ENCODE data around the gene CUL1. TPM values are rescaled to one million over a fixed set of nuclear protein-coding genes. Genes with fewer than 3 reads are reported as not detected.

Gene CUL1
- total RNA-seq, 1 experiment from 2014 or later = 53.1 TPM

DNA sequence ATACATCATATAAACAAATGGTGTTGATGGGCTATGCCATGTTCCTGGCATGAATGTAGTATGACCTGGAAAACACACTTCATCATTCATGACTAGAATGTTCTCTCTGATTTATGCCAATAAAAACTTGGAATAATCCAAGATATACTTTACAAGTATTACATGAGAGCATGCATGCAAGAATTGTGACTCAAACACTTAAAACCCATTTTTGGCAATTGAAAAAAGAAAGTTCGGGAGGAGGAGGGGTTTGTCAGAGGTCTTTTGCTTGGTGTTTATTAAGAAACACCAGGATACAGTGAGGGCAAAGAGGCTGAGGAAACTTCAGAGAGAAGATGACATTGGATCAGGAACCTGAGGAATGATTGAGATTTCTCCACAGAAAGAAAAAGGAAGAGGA is 10.2 kb upstream of the CUL1 start:
- ChIA-PET RAD21 (ENCODE audit: low non-redundant PET in 1 of 2, low total read pairs in 2 of 2, uncharacterized antibody in 2 of 2, unreplicated experiment in 2 of 2) (no interaction called here), POLR2A (no interaction called here)
- ATAC-seq = no peak

More for the DNA sequence above, 10.2 kb upstream of the CUL1 start:
- no peaks in the 10 kb centered on the region for H3K79me2 ChIP-seq (ENCODE audit: insufficient read depth, low read length)
- H3K4me2 ChIP-seq (ENCODE audit: low read length) = no peak overlapping the region
- no peak overlapping the region for H3K4me3 ChIP-seq (replicated peaks in 1 of 2; ENCODE audit: low read depth in 1 of 2, low read length in 2 of 2)
- H3K27ac ChIP-seq (ENCODE audit: low read depth, low read length) = no peak overlapping the region
- no peak overlapping the region for H2AFZ ChIP-seq (ENCODE audit: low read depth, low read length, poor library complexity, severe bottlenecking)
- H3K9ac ChIP-seq (ENCODE audit: low read length) = no peak overlapping the region
- no peaks in the 10 kb centered on the region for H3K9me3 ChIP-seq (ENCODE audit: control insufficient read depth in 1 of 2, insufficient read depth in 1 of 2, low read depth in 1 of 2, low read length in 2 of 2)
- TF ChIP-seq EZH2phosphoT487 (IDR thresholded peaks at IDR 0.05; ENCODE audit: borderline replicate concordance) = no peak
- TF ChIP-seq FOSL1 (IDR thresholded peaks at IDR 0.05; ENCODE audit: low read depth) = no peak
- no peak for TF ChIP-seq SP1 (IDR thresholded peaks at IDR 0.05; ENCODE audit: low read depth)
- TF ChIP-seq SIN3A (IDR thresholded peaks at IDR 0.05; ENCODE audit: low read depth) = no peak
- no peak for TF ChIP-seq POLR2A (IDR thresholded peaks at IDR 0.05; ENCODE audit: borderline replicate concordance, extremely low read depth, insufficient read depth, insufficient read length)
- no peak for TF ChIP-seq JUND (IDR thresholded peaks at IDR 0.05)
- TF ChIP-seq YY1 (IDR thresholded peaks at IDR 0.05; ENCODE audit: extremely low read depth, insufficient replicate concordance, low read depth, low read length) = no peak
- TF ChIP-seq EGR1 (IDR thresholded peaks at IDR 0.05; ENCODE audit: low read depth) = no peak
- TF ChIP-seq RAD21 (IDR thresholded peaks at IDR 0.05; ENCODE audit: low read depth) = no peak
- no peak for TF ChIP-seq CBX3 (IDR thresholded peaks at IDR 0.05; ENCODE audit: low read depth)
- TF ChIP-seq POLR2AphosphoS5 (IDR thresholded peaks at IDR 0.05; ENCODE audit: low read depth, low read length) = no peak
- no peak for TF ChIP-seq TCF7L2 (IDR thresholded peaks at IDR 0.05; ENCODE audit: borderline replicate concordance, extremely low read depth, insufficient read depth, insufficient read length)
- TF ChIP-seq EZH2 (IDR thresholded peaks at IDR 0.05) = no peak
- TF ChIP-seq SRF (IDR thresholded peaks at IDR 0.05; ENCODE audit: low read depth) = no peak
- no peak for TF ChIP-seq ZBTB33 (IDR thresholded peaks at IDR 0.05; ENCODE audit: extremely low read depth, insufficient replicate concordance, low read length)
- TF ChIP-seq, protein P1, sequence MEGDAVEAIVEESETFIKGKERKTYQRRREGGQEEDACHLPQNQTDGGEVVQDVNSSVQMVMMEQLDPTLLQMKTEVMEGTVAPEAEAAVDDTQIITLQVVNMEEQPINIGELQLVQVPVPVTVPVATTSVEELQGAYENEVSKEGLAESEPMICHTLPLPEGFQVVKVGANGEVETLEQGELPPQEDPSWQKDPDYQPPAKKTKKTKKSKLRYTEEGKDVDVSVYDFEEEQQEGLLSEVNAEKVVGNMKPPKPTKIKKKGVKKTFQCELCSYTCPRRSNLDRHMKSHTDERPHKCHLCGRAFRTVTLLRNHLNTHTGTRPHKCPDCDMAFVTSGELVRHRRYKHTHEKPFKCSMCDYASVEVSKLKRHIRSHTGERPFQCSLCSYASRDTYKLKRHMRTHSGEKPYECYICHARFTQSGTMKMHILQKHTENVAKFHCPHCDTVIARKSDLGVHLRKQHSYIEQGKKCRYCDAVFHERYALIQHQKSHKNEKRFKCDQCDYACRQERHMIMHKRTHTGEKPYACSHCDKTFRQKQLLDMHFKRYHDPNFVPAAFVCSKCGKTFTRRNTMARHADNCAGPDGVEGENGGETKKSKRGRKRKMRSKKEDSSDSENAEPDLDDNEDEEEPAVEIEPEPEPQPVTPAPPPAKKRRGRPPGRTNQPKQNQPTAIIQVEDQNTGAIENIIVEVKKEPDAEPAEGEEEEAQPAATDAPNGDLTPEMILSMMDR (IDR thresholded peaks at IDR 0.05 in 2 of 3, conservative IDR thresholded peaks at IDR 0.05 in 1 of 3; ENCODE audit: borderline replicate concordance in 1 of 3, insufficient read depth in 1 of 3, low read depth in 2 of 3, low read length in 2 of 3) = no peak
- BruUV-seq (replicated peaks) = no TSS peak
- no peak for DNase-seq (ENCODE audit: low read depth, low spot score)
- H3K27me3 ChIP-seq (ENCODE audit: insufficient read depth, low read length) = no peaks in the 10 kb centered on the region
- no peaks in the 10 kb centered on the region for H4K20me1 ChIP-seq (ENCODE audit: insufficient read depth)
- no peaks in the 10 kb centered on the region for H3K9me2 ChIP-seq (ENCODE audit: insufficient read depth)
- H3K4me1 ChIP-seq (ENCODE audit: control insufficient read depth in 1 of 2, insufficient read depth in 2 of 2, low read length in 2 of 2) = no peaks in the 10 kb centered on the region
- CTCF ChIA-PET = no interaction called here
- intact Hi-C loops (cut with micrococcal nuclease) = no loop called here
- no peaks in the 10 kb centered on the region for H3K36me3 ChIP-seq (ENCODE audit: control insufficient read depth in 1 of 2, insufficient read depth in 2 of 2, low read length in 2 of 2)

Data from HCT116 (cell line).